Testis (tissue), 3 donors: ENCODE measurements around the gene PRKCA. TPM values are rescaled to one million over a fixed set of nuclear protein-coding genes. Genes with fewer than 3 reads are reported as not detected.

ENCODE experiments used
- DNase-seq: peaks from one replicate; pipeline ENCODE4 v3.0.0-alpha.2; 2019
- H3K27ac ChIP-seq, 2 donors: fragments of 200-600 bp; sonication (generic); one replicate each; pipeline ENCODE4 v1.5.1; 2019
- H3K27me3 ChIP-seq: fragments of 200-600 bp; sonication (generic); one replicate; pipeline ENCODE4 v1.5.1; 2019
- H3K36me3 ChIP-seq: fragments of 200-600 bp; sonication (generic); one replicate; pipeline ENCODE4 v1.5.1; 2017; ENCODE audit warnings: low read depth; ENCODE audit errors: missing control alignments
- H3K4me1 ChIP-seq: fragments of 200-600 bp; sonication (generic); one replicate; pipeline ENCODE4 v1.5.1; 2019
- H3K4me3 ChIP-seq, 2 donors: fragments of 200-600 bp; sonication (generic); one replicate each; pipeline ENCODE4 v1.5.1; 2017 to 2019
- H3K9me3 ChIP-seq: fragments of 200-600 bp; sonication (generic); one replicate; pipeline ENCODE4 v1.5.1; 2017
- CTCF ChIP-seq, 3 experiments: fragments of 450-650 bp in 2 of 3; fragments of 200-600 bp in 1 of 3; sonication (generic) in 1 of 3; IDR thresholded peaks; one replicate each; pipeline ENCODE4 v1.5.1; 2016 to 2019; ENCODE audit warnings: antibody characterized with exemption in 3 of 3, mild to moderate bottlenecking in 2 of 3, moderate library complexity in 1 of 3
- POLR2A ChIP-seq: fragments of 450-650 bp; IDR thresholded peaks from one replicate; pipeline ENCODE4 v1.6.1; 2017; ENCODE audit warnings: antibody characterized with exemption, mild to moderate bottlenecking, moderate library complexity
- WGBS, 2 donors: methylation state at CpG; one replicate each; pipeline ENCODE4 v1.1.5; 2018; 5-methylcytosine and 5-hydroxymethylcytosine counted together
- intact Hi-C: fragments of 100-400 bp; cut with DNase I; formaldehyde crosslinking; loops from one replicate; pipeline ENCODE4 v1.15.1; 2023; ENCODE audit warnings: low total_unique reads
- polyA plus RNA-seq: library from polyadenylated mRNA; stranded (reverse); fragments of 350-450 nt; fragmentation: Illumina TruSeq; extraction: RNeasy Lipid Tissue Mini Kit (QIAGEN cat#74804); gene quantifications from one replicate; pipeline ENCODE4 v1.2.3, GENCODE V29; 2014; ENCODE audit warnings: low read depth, low replicate concordance; ENCODE audit not compliant: insufficient read depth
- total RNA-seq, 2 donors: library from RNA; depleted of rRNA; stranded (reverse); fragments of >200 nt; gene quantifications; one replicate each; pipeline ENCODE4 v1.2.3, GENCODE V29; 2016

The PRKCA gene
- total and polyA plus RNA-seq, 3 donors from 2014 or later: 6.8 to 22.9 (median 15.4) TPM

- WGBS, 2 donors: 90 to 96% methylated on average over 7 of the region's 7 CpGs
- TF ChIP-seq POLR2A (no peak), CTCF (IDR thresholded peaks at IDR 0.05) (no peak)
- Histone ChIP-seq H3K4me3 (no peak overlapping the region), H3K27me3 (no peaks in the 10 kb centered on the region), H3K9me3 (no peaks in the 10 kb centered on the region), H3K27ac (no peak overlapping the region), H3K36me3 (no peaks in the 10 kb centered on the region), H3K4me1 (no peaks in the 10 kb centered on the region)
- DNase-seq: no peak
- intact Hi-C loops: no loop called here
Observed at GRCh38 chr17:66589892-66590291, 287.5 kb downstream of the PRKCA start.

GRCh38 chr17:66593116-66593515 lies 290.7 kb downstream of the PRKCA start:
- WGBS, 2 donors: 88 to 96% methylated on average over 2 of the region's 2 CpGs
- no peak for DNase-seq
- H3K9me3 ChIP-seq: no peaks in the 10 kb centered on the region
- no peaks in the 10 kb centered on the region for H3K4me1 ChIP-seq
- H3K4me3 ChIP-seq: no peak overlapping the region
- intact Hi-C loops: no loop called here
- TF ChIP-seq POLR2A: no peak
- no peak overlapping the region for H3K27ac ChIP-seq
- H3K27me3 ChIP-seq: no peaks in the 10 kb centered on the region
- H3K36me3 ChIP-seq: no peaks in the 10 kb centered on the region

GRCh38 chr17:66595893-66596292 lies 293.5 kb downstream of the PRKCA start:
- Histone ChIP-seq H3K36me3 (no peaks in the 10 kb centered on the region), H3K4me1 (no peaks in the 10 kb centered on the region), H3K4me3 (no peak overlapping the region), H3K27me3 (no peaks in the 10 kb centered on the region), H3K27ac (no peak overlapping the region), H3K9me3 (no peaks in the 10 kb centered on the region)
- DNase-seq: no peak
- 94 to 95% methylated on average over 12 of the region's 12 CpGs for WGBS, 2 donors
- intact Hi-C loops: no loop called here
- TF ChIP-seq POLR2A: no peak
- TF ChIP-seq CTCF (IDR thresholded peaks at IDR 0.05): no peak

GRCh38 chr17:66602659-66603384 lies 300.4 kb downstream of the PRKCA start:
- no peaks in the 10 kb centered on the region for H3K4me1 ChIP-seq
- WGBS, 2 donors: 85 to 95% methylated on average over 14 of the region's 14 CpGs
- no peak for DNase-seq
- intact Hi-C loops: no loop called here
- TF ChIP-seq POLR2A (no peak), CTCF (IDR thresholded peaks at IDR 0.05) (no peak)
- H3K27ac ChIP-seq: no peak overlapping the region
- H3K4me3 ChIP-seq: no peak overlapping the region
- H3K36me3 ChIP-seq: no peaks in the 10 kb centered on the region
- no peaks in the 10 kb centered on the region for H3K27me3 ChIP-seq
- no peaks in the 10 kb centered on the region for H3K9me3 ChIP-seq

- Histone ChIP-seq H3K27ac (no peak overlapping the region), H3K9me3 (no peaks in the 10 kb centered on the region), H3K36me3 (no peaks in the 10 kb centered on the region), H3K4me3 (no peak overlapping the region), H3K4me1 (no peaks in the 10 kb centered on the region), H3K27me3 (no peaks in the 10 kb centered on the region)
- DNase-seq: no peak
- intact Hi-C loops: no loop called here
- no peak for TF ChIP-seq POLR2A
- TF ChIP-seq CTCF (IDR thresholded peaks at IDR 0.05): no peak
Observed at GRCh38 chr17:66604376-66604775, 302.0 kb downstream of the PRKCA start.
